Erythroblast (primary cell): ENCODE data around the gene TSTD1.

Experiments
- GATA1 ChIP-seq: IDR thresholded peaks from 2 replicates; pipeline ENCODE4 v1.6.1; 2011; ENCODE audit warnings: low read depth, mild to moderate bottlenecking, control low read depth, low read length, moderate library complexity
- POLR2A ChIP-seq: IDR thresholded peaks from 2 replicates; pipeline ENCODE4 v1.6.1; 2011; ENCODE audit warnings: mild to moderate bottlenecking, low read length

DNA sequence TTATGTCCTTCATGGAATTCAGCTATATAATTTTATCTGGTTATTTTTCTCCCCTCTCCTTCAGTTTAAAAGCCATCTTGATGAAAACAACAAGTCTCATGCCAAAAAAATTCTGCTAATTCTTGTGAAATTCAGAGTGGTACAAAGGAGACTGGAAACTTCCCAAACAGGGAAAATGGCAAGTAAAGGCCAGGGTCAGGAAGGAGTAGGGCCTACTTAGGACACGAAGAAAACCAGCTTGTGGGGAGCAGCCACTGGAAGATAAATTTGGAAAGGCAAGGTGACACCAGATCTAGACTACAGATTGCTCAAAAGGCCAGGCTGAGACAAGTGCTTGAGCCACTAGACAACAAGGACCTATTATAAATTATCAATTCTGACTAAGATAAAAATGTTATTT, 6.4 kb downstream of the TSTD1 start:
- TF ChIP-seq GATA1 (no peak), POLR2A (no peak)
